ENCODE data around the gene HEATR3. TPM values are rescaled to one million over a fixed set of nuclear protein-coding genes. Genes with fewer than 3 reads are reported as not detected.

The HEATR3 gene
- total RNA-seq, 1 donor from 2014 or later, result 16.1 TPM

GRCh38 chr16:50154420-50154950 lies 88.7 kb downstream of the HEATR3 start:
- POLR2A ChIA-PET, result interaction anchor here (1.1 kb wide), 1 partner anchor 89 kb away, joined by 6 read pairs; the partner anchor contains the start of gene HEATR3

GRCh38 chr16:50155925-50156324 lies 90.2 kb downstream of the HEATR3 start:
- Mint-ChIP-seq H3K9me3 (no peaks in the 10 kb centered on the region), H3K27me3 (no peaks in the 10 kb centered on the region), H3K27ac (peak overlapping the region; percentile 16), H3K4me3 (peak overlapping the region; percentile 83), H3K36me3 (ENCODE audit: low read depth) (peaks cover 6% of the 10 kb centered on the region), H3K4me1 (peaks cover 60% of the 10 kb centered on the region)
- ChIA-PET CTCF (interaction anchor here (2.2 kb wide), 1 partner anchor 55 kb away, joined by 11 read pairs; no protein-coding TSS in a partner anchor), POLR2A (interaction anchor here (0.6 to 1.1 kb wide), 4 partner anchors 11 to 177 kb away, joined by 3 to 6 read pairs (median 4); no protein-coding TSS in a partner anchor)
- no peak for TF ChIP-seq CTCF (IDR thresholded peaks at IDR 0.05)
- DNase-seq (no peak), ATAC-seq (ENCODE audit: low read depth) (no peak)
- intact Hi-C loops (cut with micrococcal nuclease), result no loop called here

More at GRCh38 chr16:50154420-50154950, 88.7 kb downstream of the HEATR3 start:
- TF ChIP-seq CTCF (IDR thresholded peaks at IDR 0.05), result no peak
- peaks cover 47% of the 10 kb centered on the region for H3K4me1 Mint-ChIP-seq
- no peaks in the 10 kb centered on the region for H3K36me3 Mint-ChIP-seq (ENCODE audit: low read depth)
- H3K9me3 Mint-ChIP-seq, result no peaks in the 10 kb centered on the region
- CTCF ChIA-PET, result interaction anchor here (2.2 kb wide), 1 partner anchor 56 kb away, joined by 11 read pairs; no protein-coding TSS in a partner anchor
- ATAC-seq (ENCODE audit: low read depth) (no peak), DNase-seq (no peak)
- peak overlapping the region; percentile 16 for H3K27ac Mint-ChIP-seq
- no peaks in the 10 kb centered on the region for H3K27me3 Mint-ChIP-seq
- intact Hi-C loops (cut with micrococcal nuclease), result loop anchor here (5.0 kb wide), 3 partner anchors 57 to 528 kb away; partner anchors contain the start of gene SNX20
- peak overlapping the region; percentile 83 for H3K4me3 Mint-ChIP-seq

Other genes with a start within 250 kb of the HEATR3 start
- not detected in 2 replicates for gene ZNF423, start 209.9 kb upstream of the HEATR3 start, total RNA-seq
- gene CNEP1R1, start 40.7 kb upstream of the HEATR3 start, total RNA-seq, result 22.1 and 31.0 TPM in 2 replicates
- gene TENT4B, start 87.3 kb downstream of the HEATR3 start, total RNA-seq, result 13.0 and 13.2 TPM in 2 replicates
- gene ADCY7, start 200.6 kb downstream of the HEATR3 start, total RNA-seq, result 109 and 128 TPM in 2 replicates

Measured in activated B cell treated with CpG ODN at 0.5 μM for 24 hours (primary cell).